H9 (cell line): ENCODE data around the gene ZNF646. TPM values are rescaled to one million over a fixed set of nuclear protein-coding genes. Genes with fewer than 3 reads are reported as not detected.

ENCODE experiments used
- DNase-seq: peaks from one replicate; pipeline ENCODE4 v3.0.0-alpha.2; 2017
- H2AFZ ChIP-seq: one replicate; pipeline ENCODE4 v1.6.1; 2013; ENCODE audit warnings: mild to moderate bottlenecking, low read length, control low read depth, moderate library complexity
- H2AK5ac ChIP-seq: 2 replicates; pipeline ENCODE4 v1.6.1; 2013; ENCODE audit warnings: low read length, control low read depth, mixed read lengths; ENCODE audit not compliant: insufficient read length
- H2BK120ac ChIP-seq: one replicate; pipeline ENCODE4 v1.6.1; 2013; ENCODE audit warnings: low read depth, mild to moderate bottlenecking, low read length, control low read depth, inconsistent platforms; ENCODE audit not compliant: poor library complexity, severe bottlenecking
- H2BK12ac ChIP-seq: 2 replicates; pipeline ENCODE4 v1.6.1; 2013; ENCODE audit warnings: low read length, control low read depth, mixed read lengths, low read depth; ENCODE audit not compliant: insufficient read length
- H2BK15ac ChIP-seq: 2 replicates; pipeline ENCODE4 v1.6.1; 2013; ENCODE audit warnings: low read depth, low read length, control low read depth
- H2BK20ac ChIP-seq: one replicate; pipeline ENCODE4 v1.6.1; 2013; ENCODE audit warnings: low read depth, mild to moderate bottlenecking, low read length, control low read depth, inconsistent platforms; ENCODE audit not compliant: poor library complexity, severe bottlenecking
- H2BK5ac ChIP-seq: 2 replicates; pipeline ENCODE4 v1.6.1; 2013; ENCODE audit warnings: low read length, control low read depth, mixed read lengths; ENCODE audit not compliant: insufficient read length
- H3K14ac ChIP-seq: 2 replicates; pipeline ENCODE4 v1.6.1; 2013; ENCODE audit warnings: low read length, control low read depth; ENCODE audit not compliant: insufficient read depth
- H3K18ac ChIP-seq: 2 replicates; pipeline ENCODE4 v1.6.1; 2013; ENCODE audit warnings: low read depth, mild to moderate bottlenecking, mixed read lengths, low read length, control low read depth; ENCODE audit not compliant: insufficient read length
- H3K23ac ChIP-seq: 2 replicates; pipeline ENCODE4 v1.6.1; 2013; ENCODE audit warnings: low read length, control low read depth, mixed read lengths, low read depth; ENCODE audit not compliant: insufficient read length
- H3K23me2 ChIP-seq: 2 replicates; pipeline ENCODE4 v1.6.1; 2013; ENCODE audit warnings: low read depth, mild to moderate bottlenecking, mixed read lengths, low read length, control low read depth; ENCODE audit not compliant: insufficient read length, poor library complexity, severe bottlenecking
- H3K27ac ChIP-seq: 2 replicates; pipeline ENCODE4 v1.5.1; 2013; ENCODE audit warnings: low read length, control low read depth, mixed read lengths, low read depth; ENCODE audit not compliant: insufficient read length
- H3K27me3 ChIP-seq: 2 replicates; pipeline ENCODE4 v1.6.1; 2013; ENCODE audit warnings: low read length, control low read depth, inconsistent platforms; ENCODE audit not compliant: insufficient read depth
- H3K4ac ChIP-seq: 2 replicates; pipeline ENCODE4 v1.6.1; 2013; ENCODE audit warnings: low read depth, mild to moderate bottlenecking, control low read depth, inconsistent platforms, low read length, moderate library complexity
- H3K4me1 ChIP-seq: 2 replicates; pipeline ENCODE4 v1.6.1; 2013; ENCODE audit warnings: low read length, control low read depth, inconsistent platforms; ENCODE audit not compliant: insufficient read depth
- H3K4me2 ChIP-seq: 2 replicates; pipeline ENCODE4 v1.6.1; 2013; ENCODE audit warnings: low read length, control low read depth, mixed read lengths; ENCODE audit not compliant: insufficient read length, insufficient read depth
- H3K56ac ChIP-seq: 2 replicates; pipeline ENCODE4 v1.6.1; 2013; ENCODE audit warnings: low read depth, mild to moderate bottlenecking, mixed read lengths, low read length, control low read depth; ENCODE audit not compliant: insufficient read length
- H3K79me1 ChIP-seq: 2 replicates; pipeline ENCODE4 v1.6.1; 2013; ENCODE audit warnings: low read depth, mild to moderate bottlenecking, moderate library complexity, low read length, control low read depth, inconsistent platforms; ENCODE audit not compliant: insufficient read depth, poor library complexity, severe bottlenecking
- H3K79me2 ChIP-seq: 2 replicates; pipeline ENCODE4 v1.6.1; 2013; ENCODE audit warnings: low read length, control low read depth, inconsistent platforms; ENCODE audit not compliant: insufficient read depth
- H3K9ac ChIP-seq: 2 replicates; pipeline ENCODE4 v1.6.1; 2013; ENCODE audit warnings: low read length, control low read depth, mixed read lengths; ENCODE audit not compliant: insufficient read length; ENCODE audit errors: extremely low read depth
- H3K9me3 ChIP-seq: one replicate; pipeline ENCODE4 v1.6.1; 2013; ENCODE audit warnings: low read depth, low read length, inconsistent platforms; ENCODE audit not compliant: control insufficient read depth
- H3T11ph ChIP-seq: one replicate; pipeline ENCODE4 v1.6.1; 2013; ENCODE audit warnings: mild to moderate bottlenecking, low read length, control low read depth, inconsistent platforms
- H4K20me1 ChIP-seq: one replicate; pipeline ENCODE4 v1.6.1; 2013; ENCODE audit not compliant: control insufficient read depth, insufficient read length, insufficient read depth
- H4K5ac ChIP-seq: 2 replicates; pipeline ENCODE4 v1.6.1; 2013; ENCODE audit warnings: low read depth, mild to moderate bottlenecking, mixed read lengths, low read length, control low read depth; ENCODE audit not compliant: insufficient read length
- H4K8ac ChIP-seq: replicated peaks from 2 replicates; pipeline ENCODE4 v1.6.1; 2013; ENCODE audit warnings: low read length, control low read depth, mixed read lengths, low read depth; ENCODE audit not compliant: insufficient read length
- H4K91ac ChIP-seq: 2 replicates; pipeline ENCODE4 v1.6.1; 2013; ENCODE audit warnings: low read depth, mild to moderate bottlenecking, moderate library complexity, mixed read lengths, low read length, control low read depth; ENCODE audit not compliant: insufficient read length
- H3K27ac Mint-ChIP-seq, 3 experiments: 2 replicates in 2 of 3; 3 replicates in 1 of 3; pipeline ENCODE4 v1.8.0; 2020 to 2021; ENCODE audit warnings: mixed read lengths in 3 of 3, mild to moderate bottlenecking in 1 of 3, moderate library complexity in 1 of 3
- H3K27me3 Mint-ChIP-seq: 2 replicates; pipeline ENCODE4 v1.8.0; 2021; ENCODE audit warnings: low read depth, mild to moderate bottlenecking, moderate library complexity, mixed read lengths
- H3K36me3 Mint-ChIP-seq, 3 experiments: 2 replicates in 2 of 3; 3 replicates in 1 of 3; pipeline ENCODE4 v1.8.0; 2020 to 2021; ENCODE audit warnings: low read depth in 3 of 3, mixed read lengths in 3 of 3; ENCODE audit not compliant: insufficient read depth in 1 of 3
- H3K4me1 Mint-ChIP-seq, 2 experiments: 2 replicates each; pipeline ENCODE4 v1.8.0; 2020; ENCODE audit warnings: mixed read lengths in 2 of 2
- H3K4me3 Mint-ChIP-seq, 2 experiments: 2 replicates in 1 of 2; 3 replicates in 1 of 2; pipeline ENCODE4 v1.8.0; 2020 to 2021; ENCODE audit warnings: mild to moderate bottlenecking in 2 of 2, mixed read lengths in 2 of 2, moderate library complexity in 1 of 2
- H3K9me3 Mint-ChIP-seq, 2 experiments: 2 replicates in 1 of 2; 3 replicates in 1 of 2; pipeline ENCODE4 v1.8.0; 2020; ENCODE audit warnings: mild to moderate bottlenecking in 2 of 2, mixed read lengths in 2 of 2, moderate library complexity in 1 of 2
- CTCF ChIP-seq: fragments of 200-600 bp; sonication (generic); conservative IDR thresholded peaks from 3 replicates; pipeline ENCODE4 v1.8.0; 2021; ENCODE audit warnings: antibody characterized with exemption, mild to moderate bottlenecking
- WGBS: extraction: QIAGEN DNeasy Blood & Tissue Kit; methylation state at CpG from one replicate; pipeline ENCODE4 v1.1.7; 2013; ENCODE audit warnings: missing lambda C conversion rate, low lambda C conversion rate, mixed read lengths; ENCODE audit not compliant: insufficient read length; ENCODE audit errors: extremely low coverage; 5-methylcytosine and 5-hydroxymethylcytosine counted together
- total RNA-seq: library from RNA; stranded (reverse); gene quantifications from 2 replicates; pipeline ENCODE4 v1.2.1, GENCODE V29; 2021

Gene ZNF646
- total RNA-seq, 1 experiment from 2014 or later = 29.2 TPM

GRCh38 chr16:31125844-31126243 lies 51.6 kb downstream of the ZNF646 start:
- no peaks in the 10 kb centered on the region for H3K9me3 Mint-ChIP-seq
- H3K27ac Mint-ChIP-seq = peak overlapping the region in 2 of 3 experiments; percentile 1 to 78; a peak in 3 of 7 replicates
- H3K27ac ChIP-seq = no peak overlapping the region
- no peak overlapping the region for H3K23ac ChIP-seq
- no peaks in the 10 kb centered on the region for H3K79me2 ChIP-seq
- H4K91ac ChIP-seq = no peak overlapping the region
- no peak overlapping the region for H3K4ac ChIP-seq
- H2AFZ ChIP-seq = no peak overlapping the region
- peaks cover 6 to 7% of the 10 kb centered on the region in 2 experiments for H3K4me1 Mint-ChIP-seq
- H3K9me3 ChIP-seq = no peaks in the 10 kb centered on the region
- H3K4me2 ChIP-seq = no peak overlapping the region
- H3K4me3 Mint-ChIP-seq = no peak overlapping the region
- H3K23me2 ChIP-seq = no peaks in the 10 kb centered on the region
- H2BK20ac ChIP-seq = no peak overlapping the region
- H3K18ac ChIP-seq = no peak overlapping the region
- H4K5ac ChIP-seq = no peak overlapping the region
- no peak overlapping the region for H2BK12ac ChIP-seq
- DNase-seq = no peak
- peaks cover 21 to 45% (median 41%) of the 10 kb centered on the region in 3 experiments; a peak in 6 of 7 replicates for H3K36me3 Mint-ChIP-seq
- H3K27me3 ChIP-seq = no peaks in the 10 kb centered on the region
- H3K9ac ChIP-seq = no peak overlapping the region
- no peak overlapping the region for H3K56ac ChIP-seq
- H2BK15ac ChIP-seq = no peak overlapping the region
- no peak overlapping the region for H3K14ac ChIP-seq
- no peak overlapping the region for H2AK5ac ChIP-seq
- TF ChIP-seq CTCF = no peak
- no peak overlapping the region for H2BK5ac ChIP-seq
- H4K20me1 ChIP-seq = no peaks in the 10 kb centered on the region
- no peaks in the 10 kb centered on the region for H3K27me3 Mint-ChIP-seq
- H3K4me1 ChIP-seq = peaks cover 2% of the 10 kb centered on the region; the same call in 1 of the 2 replicates
- H2BK120ac ChIP-seq = no peak overlapping the region
- no peak overlapping the region for H3T11ph ChIP-seq
- WGBS = no CpG with 5 or more reads among the region's 3 CpGs
- no peak overlapping the region for H4K8ac ChIP-seq
- H3K79me1 ChIP-seq = no peaks in the 10 kb centered on the region
